Measurements from ENCODE around the gene RNF181.
"Not testable (repeated sequence)": the region's sequence is repeated elsewhere in the genome, so short reads cannot be mapped to it uniquely, and the experiment has no call there.

The RNF181 gene

DNA sequence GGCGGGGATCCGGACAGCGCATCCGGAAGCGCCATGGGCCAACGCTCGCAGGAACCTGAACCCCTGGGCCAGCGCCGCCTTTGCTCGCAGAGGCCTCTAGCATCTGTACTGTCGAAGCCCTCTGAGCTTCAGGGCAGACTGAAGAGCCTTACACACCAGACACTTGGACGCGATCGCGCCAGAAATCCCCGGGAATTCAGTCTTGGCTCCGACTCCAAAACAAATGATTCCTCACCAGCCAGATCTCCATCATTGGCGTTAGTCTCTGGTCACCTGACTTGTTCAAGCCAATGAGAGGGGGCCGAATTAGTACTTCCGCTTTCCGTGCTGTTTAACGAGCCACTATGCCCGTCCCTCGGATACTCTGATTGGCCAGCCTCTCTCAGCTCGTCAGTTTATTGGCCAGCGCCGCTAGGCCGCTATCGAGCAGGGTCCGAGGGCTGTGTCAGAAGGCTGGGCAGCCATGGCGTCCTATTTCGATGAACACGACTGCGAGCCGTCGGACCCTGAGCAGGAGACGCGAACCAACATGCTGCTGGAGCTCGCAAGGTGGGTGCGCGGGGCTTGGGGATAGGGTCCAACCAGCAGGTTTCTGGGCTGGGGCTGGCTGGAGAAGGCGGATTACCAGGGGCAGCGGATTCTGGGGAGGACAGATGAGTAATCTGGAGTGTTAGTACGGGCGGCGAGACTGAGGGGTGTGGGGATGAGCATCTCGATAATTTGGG is at the start of gene RNF181:
TSS of gene RNF181 (plus strand) at position 445 of the 725 bp plus-strand sequence. CDS start at position 464, 19 bp downstream.
- DNase-seq (ENCODE audit: low read depth in 2 of 2), result peak; percentile 81 to 89

- no peak for DNase-seq (ENCODE audit: low read depth in 2 of 2)
Observed at GRCh38 chr2:85545780-85546240, 49.7 kb upstream of the RNF181 start.

DNA sequence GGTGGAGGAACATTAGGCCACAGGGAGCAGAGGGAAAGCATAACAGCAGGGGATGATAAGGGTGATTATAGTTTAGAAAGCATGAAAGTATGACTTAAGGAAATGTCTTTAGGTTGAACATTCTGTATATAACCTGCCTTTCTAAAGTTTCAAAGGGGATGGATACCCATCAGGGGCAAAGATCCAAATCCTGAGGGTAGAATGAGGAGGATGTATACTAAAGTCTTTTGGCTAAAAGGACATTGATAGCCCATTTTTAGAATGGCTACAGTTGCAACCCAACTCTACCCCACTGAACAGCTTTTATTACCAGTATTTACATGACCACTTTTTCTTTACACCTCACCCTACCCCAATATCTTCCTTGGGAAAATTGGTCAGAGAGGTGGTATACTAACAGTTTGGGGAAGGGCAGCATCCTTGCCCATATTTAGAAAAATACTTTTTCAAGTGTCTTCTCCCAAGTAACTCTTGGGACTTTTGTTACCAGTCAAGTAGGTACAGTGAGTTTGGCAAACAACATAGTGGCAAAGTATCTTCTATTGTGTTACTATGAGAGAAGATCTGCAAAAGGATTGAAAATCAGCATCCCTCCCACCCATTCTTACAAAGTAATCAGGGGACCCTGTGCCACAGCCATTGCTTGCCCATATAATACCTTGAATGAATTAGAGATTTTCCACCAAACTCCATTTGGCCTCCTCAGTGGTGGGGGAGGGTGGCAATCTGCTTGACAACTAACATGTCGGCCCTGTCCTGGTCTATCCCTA is 48.3 kb upstream of the RNF181 start:
- DNase-seq (ENCODE audit: low read depth in 2 of 2), result no peak

DNA sequence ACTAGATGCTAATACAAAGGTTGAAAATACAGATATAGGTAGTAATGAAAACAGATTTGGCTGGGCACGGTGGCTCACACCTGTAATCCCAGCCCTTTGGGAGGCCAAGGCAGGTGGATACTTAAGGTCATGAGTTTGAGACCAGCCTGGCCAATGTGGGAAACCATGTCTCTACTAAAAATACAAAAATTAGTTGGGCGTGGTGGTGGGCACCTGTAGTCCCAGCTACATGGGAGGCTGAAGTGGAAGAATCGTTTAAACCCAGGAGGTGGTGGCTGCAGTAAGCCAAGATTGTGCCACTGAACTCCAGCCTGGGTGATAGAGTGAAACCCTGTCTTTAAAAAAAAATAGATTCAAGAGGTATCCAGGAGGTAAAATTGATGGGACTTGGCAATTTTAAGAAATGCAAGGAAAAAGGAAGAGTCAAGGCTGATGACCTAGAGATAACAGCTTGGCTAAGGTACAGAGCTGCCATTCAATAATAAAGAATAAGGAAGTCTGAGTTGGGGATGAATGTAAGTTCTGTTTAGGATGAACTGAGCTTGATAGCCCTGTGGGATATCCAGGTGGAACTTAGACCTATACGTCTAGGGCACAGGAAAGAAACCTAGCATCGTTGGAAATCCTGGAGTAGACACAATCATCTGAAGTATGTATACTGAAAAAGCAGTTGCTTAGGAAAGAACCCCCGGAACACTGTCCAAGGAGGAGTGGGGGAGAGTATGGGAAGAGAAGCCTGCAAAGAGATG is 47.5 kb upstream of the RNF181 start:
- no peak for DNase-seq (ENCODE audit: low read depth in 2 of 2)

GRCh38 chr2:85548608-85548900 is 47.0 kb upstream of the RNF181 start:
- DNase-seq (ENCODE audit: low read depth in 2 of 2), result no peak

- no peak for DNase-seq (ENCODE audit: low read depth in 2 of 2)
Observed at GRCh38 chr2:85549095-85549494, 46.5 kb upstream of the RNF181 start.

DNA sequence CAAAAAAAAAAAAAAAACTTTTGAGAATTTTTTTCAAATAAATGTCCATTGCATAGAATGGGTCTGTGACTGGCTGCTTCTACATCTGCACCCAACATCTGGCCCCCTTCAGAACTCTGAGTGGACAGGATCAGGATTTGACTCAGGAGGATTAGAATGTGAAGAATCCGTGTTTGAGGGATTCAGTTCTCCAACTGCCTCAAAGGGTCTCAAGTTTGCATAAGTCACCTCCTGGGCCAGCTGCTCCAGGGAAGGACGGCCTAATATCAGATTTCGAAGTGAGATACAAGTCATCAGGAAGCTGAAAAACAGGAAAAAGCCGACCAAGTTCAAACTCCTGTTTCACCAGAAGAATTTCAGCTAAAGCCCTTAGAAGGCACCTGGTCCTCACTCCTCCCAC is 45.7 kb upstream of the RNF181 start:
- DNase-seq (ENCODE audit: low read depth in 2 of 2), result no peak

DNA sequence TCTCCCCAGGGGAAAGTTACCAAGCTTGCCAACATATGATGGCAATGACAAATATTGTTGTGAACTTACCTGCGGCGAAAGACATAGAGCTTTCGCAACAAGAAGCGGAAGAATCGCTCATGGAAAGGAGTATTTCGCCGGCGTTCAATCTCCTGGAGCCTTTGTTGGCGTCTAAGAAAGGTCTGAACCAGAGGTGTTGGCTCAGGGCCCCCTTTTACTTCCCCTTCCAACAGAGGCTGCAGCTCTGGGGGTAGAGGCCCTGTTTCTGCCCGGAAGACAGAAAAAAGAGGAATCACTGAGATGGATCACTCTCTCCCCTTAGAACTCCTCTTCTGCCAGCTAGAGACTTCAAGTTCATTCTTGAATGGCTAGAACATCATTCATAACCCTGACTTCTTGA is 45.1 kb upstream of the RNF181 start:
- DNase-seq (ENCODE audit: low read depth in 2 of 2), result no peak

DNA sequence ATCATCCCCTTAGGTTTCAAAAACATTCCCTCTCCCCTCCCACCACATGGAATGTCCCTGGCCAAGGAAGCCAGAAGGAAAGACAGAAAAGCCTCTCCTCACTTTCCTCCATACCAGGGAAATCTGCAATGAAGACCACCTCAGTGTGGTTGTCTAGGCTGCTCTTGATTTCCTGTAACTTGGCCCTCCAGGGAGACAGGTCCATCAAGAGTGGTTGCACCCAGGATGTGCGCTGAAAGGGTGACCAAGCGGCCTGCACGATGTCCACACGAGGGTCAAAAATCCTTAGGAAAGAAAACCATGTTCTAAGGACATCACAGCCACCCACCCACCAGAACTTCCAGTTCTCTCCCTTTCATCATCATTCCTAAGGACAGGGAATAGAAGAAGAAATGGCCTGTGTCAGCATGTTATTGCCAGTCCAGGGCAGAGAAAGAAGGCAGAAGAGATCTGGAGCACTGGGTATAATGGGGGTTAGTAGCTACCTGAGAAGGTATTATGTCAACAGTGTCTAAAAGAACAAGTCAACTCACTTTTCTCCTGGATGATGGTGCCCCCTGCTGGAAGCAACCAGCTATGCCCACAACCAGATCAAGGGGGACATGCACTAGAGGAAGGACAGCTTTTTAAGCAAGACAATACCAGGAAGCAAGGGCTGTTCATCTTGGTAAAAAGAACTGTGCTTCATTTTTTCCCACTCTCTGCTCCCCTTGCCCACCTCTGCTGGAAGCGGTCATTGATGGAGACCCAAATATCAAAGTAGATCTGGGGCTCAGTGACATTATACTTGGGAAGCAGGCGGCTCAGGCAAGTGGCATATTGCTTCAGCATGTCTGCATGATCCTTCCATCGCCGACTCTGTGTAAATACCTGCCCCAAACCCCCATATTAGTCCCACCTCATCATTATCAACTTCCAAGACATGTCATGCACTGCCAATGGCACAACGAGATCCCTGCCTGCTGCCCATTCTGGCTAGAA is 43.6 kb upstream of the RNF181 start:
- peak; percentile 76 to 79 for DNase-seq (ENCODE audit: low read depth in 2 of 2)

DNA sequence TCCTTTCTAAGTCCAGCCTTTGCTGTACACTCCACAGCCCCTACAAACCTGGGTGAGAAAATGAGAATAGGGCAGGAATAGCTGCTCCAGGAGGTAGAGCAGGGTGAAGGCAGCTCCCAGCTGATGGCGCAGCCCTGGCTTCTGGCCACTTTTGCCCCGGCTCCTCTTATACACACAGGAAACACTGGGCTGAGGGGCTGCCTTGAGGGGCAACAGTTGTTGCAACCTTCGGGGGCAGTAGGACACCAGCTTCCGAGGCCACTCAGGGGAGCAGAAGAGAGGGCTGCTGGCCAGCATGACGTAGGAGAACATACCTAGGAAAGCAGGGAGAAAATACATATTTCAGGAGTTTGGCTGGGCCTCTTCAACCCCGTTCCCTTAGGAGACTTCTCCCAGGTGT is 42.4 kb upstream of the RNF181 start:
- DNase-seq (ENCODE audit: low read depth in 2 of 2), result no peak

DNA sequence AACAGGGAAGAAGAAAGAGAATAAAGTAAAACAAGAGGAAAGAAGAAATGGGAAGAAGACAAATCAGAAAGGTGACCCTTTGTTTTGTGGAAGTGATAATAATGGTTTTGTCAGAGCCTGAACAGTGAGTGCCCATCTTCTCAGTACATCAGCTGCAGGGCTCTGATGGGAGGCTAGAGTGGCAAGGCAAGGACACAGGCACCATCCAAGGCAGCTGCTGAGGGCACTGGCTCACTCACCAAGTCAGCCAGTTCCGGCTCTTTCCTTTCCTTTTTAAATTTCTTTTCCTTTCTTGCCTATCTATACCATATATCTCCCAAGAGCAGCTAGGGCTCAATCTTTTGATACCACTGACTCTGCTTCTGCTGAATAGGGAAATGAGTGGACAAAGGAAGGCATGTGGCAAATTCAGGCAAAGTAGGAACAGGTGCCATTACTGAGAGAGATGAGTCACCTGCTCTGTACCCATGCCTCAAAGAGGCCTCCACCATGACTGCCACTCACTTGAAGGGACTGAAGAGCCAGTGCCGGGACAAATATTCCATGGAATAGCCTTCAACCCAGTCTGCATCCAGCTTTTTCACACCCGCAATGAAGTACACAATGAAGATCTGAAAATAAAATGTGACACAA is 40.4 kb upstream of the RNF181 start:
- DNase-seq (ENCODE audit: low read depth in 2 of 2), result no peak

GRCh38 chr2:85557130-85557529 is 38.4 kb upstream of the RNF181 start:
- no peak for DNase-seq (ENCODE audit: low read depth in 2 of 2)

DNA sequence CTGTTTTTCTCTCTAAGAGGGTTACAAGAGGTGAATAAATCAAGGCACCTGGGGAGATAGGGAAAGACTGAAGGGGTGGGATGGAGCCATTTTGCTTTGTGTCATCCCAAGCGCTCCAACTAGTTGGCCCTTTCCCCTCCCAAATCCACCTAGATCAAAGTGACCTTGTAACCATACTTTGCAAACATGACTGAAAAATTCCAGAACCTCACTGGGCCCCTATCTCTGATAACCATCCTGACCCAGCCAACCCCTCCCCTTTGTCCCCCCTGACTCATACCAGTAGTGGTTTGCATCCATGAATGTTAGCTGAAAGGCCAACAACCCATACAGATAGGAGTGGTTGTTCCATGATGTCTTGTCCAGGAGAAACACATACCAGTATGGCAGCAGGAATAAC is 37.4 kb upstream of the RNF181 start:
- no peak for DNase-seq (ENCODE audit: low read depth in 2 of 2)

GRCh38 chr2:85560403-85560726 is 35.2 kb upstream of the RNF181 start:
- not testable (repeated sequence) for DNase-seq (ENCODE audit: low read depth in 2 of 2)

GRCh38 chr2:85560812-85561279 is 34.7 kb upstream of the RNF181 start:
- no peak for DNase-seq (ENCODE audit: low read depth in 2 of 2)

DNA sequence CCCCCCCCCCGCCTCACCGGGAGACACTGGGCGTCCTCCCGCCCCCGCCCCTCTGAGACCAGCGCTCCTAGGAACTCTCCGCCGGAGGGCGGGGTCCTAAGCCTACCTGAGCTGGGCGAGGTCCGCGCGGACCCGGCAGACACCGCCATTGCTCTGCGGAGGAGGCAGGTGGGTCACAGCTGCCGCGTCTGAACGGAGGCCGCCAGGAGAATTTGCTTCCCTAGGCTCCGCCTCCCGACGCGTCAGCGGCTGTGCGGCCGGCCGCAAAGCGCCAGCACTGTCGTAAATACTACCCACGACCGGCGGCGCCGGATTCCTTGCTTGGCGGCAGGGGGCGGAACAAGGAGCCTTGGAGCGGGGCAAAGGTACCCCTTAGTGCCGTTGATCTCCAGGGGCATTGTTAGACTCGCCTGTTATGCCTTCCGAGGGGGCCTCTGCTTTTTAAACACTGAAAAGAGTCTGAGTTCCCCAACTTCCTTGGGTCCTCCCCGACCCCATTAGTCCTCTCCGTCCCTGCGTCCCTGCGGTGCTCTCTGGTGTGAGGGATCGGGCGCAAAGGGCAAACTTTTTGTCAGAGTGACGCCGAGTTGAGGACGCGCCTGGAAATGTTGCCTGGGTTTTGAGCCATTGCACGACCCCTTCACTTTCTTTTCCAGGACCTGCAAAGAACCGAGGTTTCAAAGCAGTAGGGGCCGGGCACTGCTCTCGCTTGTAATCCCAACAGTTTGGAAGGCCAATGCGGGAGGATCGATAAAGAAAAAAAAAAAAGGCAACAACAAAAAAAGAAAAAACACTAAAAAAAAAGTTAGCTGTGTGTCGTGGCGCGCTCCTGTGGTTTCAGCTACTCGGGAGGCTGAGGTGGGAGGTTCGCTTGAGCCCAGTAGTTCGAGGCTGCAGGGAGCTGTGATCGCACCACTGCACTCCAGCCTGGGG is 34.0 kb upstream of the RNF181 start, which contains the start of gene GGCX:
TSS of gene GGCX (minus strand) at position 214 of the 933 bp plus-strand sequence. CDS start at position 149, 65 bp downstream.
- peak; percentile 92 to 94 for DNase-seq (ENCODE audit: low read depth in 2 of 2)

- no peak for DNase-seq (ENCODE audit: low read depth in 2 of 2)
Observed at GRCh38 chr2:85564144-85564563, 31.4 kb upstream of the RNF181 start.

- DNase-seq (ENCODE audit: low read depth in 2 of 2), result no peak
Observed at GRCh38 chr2:85566265-85566664, 29.3 kb upstream of the RNF181 start.

- no peak for DNase-seq (ENCODE audit: low read depth in 2 of 2)
Observed at GRCh38 chr2:85575739-85576138, 19.8 kb upstream of the RNF181 start.

DNA sequence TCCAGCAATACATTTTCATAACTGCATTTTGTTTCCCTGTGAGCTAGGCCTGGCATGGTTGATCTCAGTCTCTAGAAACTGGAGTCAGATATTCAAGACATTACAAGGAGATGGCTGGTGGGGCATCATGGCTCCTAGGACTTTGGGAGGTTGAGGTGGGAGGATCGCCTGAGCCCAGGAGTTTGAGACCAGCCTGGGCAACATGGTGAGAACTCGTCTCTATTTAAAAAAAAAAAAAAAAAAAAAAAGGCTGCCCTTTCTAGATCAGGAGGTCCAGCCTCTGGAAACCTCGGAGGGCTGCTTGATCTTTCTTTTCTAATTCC is 18.5 kb upstream of the RNF181 start:
- no peak for DNase-seq (ENCODE audit: low read depth in 2 of 2)

Data from stimulated activated CD4-positive, alpha-beta T cell treated with anti-CD3 and anti-CD28 coated beads, Interleukin-4, amount 100 ng/mL, for 48 hours (primary cell).